ENCODE results near the gene LSS. TPM values are rescaled to one million over a fixed set of nuclear protein-coding genes. Genes with fewer than 3 reads are reported as not detected.

LSS gene
- total RNA-seq, 1 donor from 2014 or later = 43.7 TPM

GRCh38 chr21:46138383-46138970 lies 90.1 kb downstream of the LSS start:
- no peak for TF ChIP-seq CTCF (IDR thresholded peaks at IDR 0.05; ENCODE audit: insufficient read depth, low read length, severe bottlenecking)
- H3K4me3 ChIP-seq (ENCODE audit: low read depth, low read length) = no peak overlapping the region
- DNase-seq (ENCODE audit: low read depth) (no peak), FAIRE-seq (no peak)
- no peaks in the 10 kb centered on the region for H3K36me3 ChIP-seq (ENCODE audit: control insufficient read depth, insufficient read depth, low read length)
- H3K27me3 ChIP-seq (ENCODE audit: control insufficient read depth, insufficient read depth, low read length) = peaks cover 2% of the 10 kb centered on the region

Other genes with a start within 250 kb of the LSS start
- gene COL6A1, start 247.0 kb downstream of the LSS start, total RNA-seq = 1.9 and 12.9 TPM in 2 replicates
- gene COL6A2, start 130.7 kb downstream of the LSS start, total RNA-seq = 1.0 and 12.6 TPM in 2 replicates
- gene FTCD, start 73.2 kb downstream of the LSS start, total RNA-seq = not detected in 2 replicates
- 0.64 and 1.1 TPM in 2 replicates for gene SPATC1L, start 44.3 kb downstream of the LSS start, total RNA-seq
- 70.8 and 80.5 TPM in 2 replicates for gene MCM3AP, start 56.8 kb upstream of the LSS start, total RNA-seq
- 15.4 and 17.4 TPM in 2 replicates for gene YBEY, start 57.6 kb upstream of the LSS start, total RNA-seq
- 0.53 and 0.77 TPM in 2 replicates for gene C21orf58, start 95.1 kb upstream of the LSS start, total RNA-seq
- 11.1 and 11.3 TPM in 2 replicates for gene PCNT, start 95.4 kb upstream of the LSS start, total RNA-seq
- 28.2 and 35.5 TPM in 2 replicates for gene DIP2A, start 230.1 kb upstream of the LSS start, total RNA-seq